Measurements from ENCODE around the gene TBC1D4. TPM values are rescaled to one million over a fixed set of nuclear protein-coding genes. Genes with fewer than 3 reads are reported as not detected.

Gene TBC1D4
- total RNA-seq, 2 experiments from 2014 or later, result 37.4 to 42.0 TPM

GRCh38 chr13:75425216-75426009 lies 56.6 kb downstream of the TBC1D4 start:
- Mint-ChIP-seq H3K27ac (no peak overlapping the region), H3K4me1 (ENCODE audit: low read depth) (no peaks in the 10 kb centered on the region), H3K27me3 (peaks cover 43% of the 10 kb centered on the region), H3K4me3 (no peak overlapping the region), H3K9me3 (no peaks in the 10 kb centered on the region), H3K36me3 (ENCODE audit: low read depth) (no peaks in the 10 kb centered on the region)
- Histone ChIP-seq H3K4me1 (ENCODE audit: insufficient read depth, low read length) (no peaks in the 10 kb centered on the region), H3K4me3 (ENCODE audit: low read length) (no peak overlapping the region), H3K27ac (ENCODE audit: low read depth in 1 of 2, low read length in 2 of 2) (no peak overlapping the region), H3K27me3 (ENCODE audit: control insufficient read depth in 1 of 2, insufficient read depth in 2 of 2, low read length in 2 of 2) (no peaks in the 10 kb centered on the region), H3K36me3 (ENCODE audit: insufficient read depth, low read length) (no peaks in the 10 kb centered on the region), H3K9me3 (ENCODE audit: control insufficient read depth in 1 of 2, insufficient read depth in 1 of 2, low read length in 2 of 2) (no peaks in the 10 kb centered on the region)
- ATAC-seq (ENCODE audit: poor library complexity), result no peak
- ChIA-PET CTCF (no interaction called here), POLR2A (no interaction called here)
- DNase-seq, result no peak
- TF ChIP-seq, protein P1, sequence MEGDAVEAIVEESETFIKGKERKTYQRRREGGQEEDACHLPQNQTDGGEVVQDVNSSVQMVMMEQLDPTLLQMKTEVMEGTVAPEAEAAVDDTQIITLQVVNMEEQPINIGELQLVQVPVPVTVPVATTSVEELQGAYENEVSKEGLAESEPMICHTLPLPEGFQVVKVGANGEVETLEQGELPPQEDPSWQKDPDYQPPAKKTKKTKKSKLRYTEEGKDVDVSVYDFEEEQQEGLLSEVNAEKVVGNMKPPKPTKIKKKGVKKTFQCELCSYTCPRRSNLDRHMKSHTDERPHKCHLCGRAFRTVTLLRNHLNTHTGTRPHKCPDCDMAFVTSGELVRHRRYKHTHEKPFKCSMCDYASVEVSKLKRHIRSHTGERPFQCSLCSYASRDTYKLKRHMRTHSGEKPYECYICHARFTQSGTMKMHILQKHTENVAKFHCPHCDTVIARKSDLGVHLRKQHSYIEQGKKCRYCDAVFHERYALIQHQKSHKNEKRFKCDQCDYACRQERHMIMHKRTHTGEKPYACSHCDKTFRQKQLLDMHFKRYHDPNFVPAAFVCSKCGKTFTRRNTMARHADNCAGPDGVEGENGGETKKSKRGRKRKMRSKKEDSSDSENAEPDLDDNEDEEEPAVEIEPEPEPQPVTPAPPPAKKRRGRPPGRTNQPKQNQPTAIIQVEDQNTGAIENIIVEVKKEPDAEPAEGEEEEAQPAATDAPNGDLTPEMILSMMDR (IDR thresholded peaks at IDR 0.05), result no peak
- intact Hi-C loops (cut with DNase I, micrococcal nuclease), result no loop called here

- no peaks in the 10 kb centered on the region for H3K9me3 ChIP-seq (ENCODE audit: control insufficient read depth in 1 of 2, insufficient read depth in 1 of 2, low read length in 2 of 2)
- CTCF ChIA-PET, result no interaction called here
These were observed 58.0 kb downstream of the TBC1D4 start for GRCh38 chr13:75423946-75424345.

GRCh38 chr13:75422028-75422427 lies 59.9 kb downstream of the TBC1D4 start:
- Histone ChIP-seq H3K4me1 (ENCODE audit: insufficient read depth, low read length) (no peaks in the 10 kb centered on the region), H3K4me3 (ENCODE audit: low read length) (no peak overlapping the region), H3K9me3 (ENCODE audit: control insufficient read depth in 1 of 2, insufficient read depth in 1 of 2, low read length in 2 of 2) (no peaks in the 10 kb centered on the region), H3K36me3 (ENCODE audit: insufficient read depth, low read length) (no peaks in the 10 kb centered on the region), H3K27ac (ENCODE audit: low read depth in 1 of 2, low read length in 2 of 2) (no peak overlapping the region), H3K27me3 (ENCODE audit: control insufficient read depth in 1 of 2, insufficient read depth in 2 of 2, low read length in 2 of 2) (no peaks in the 10 kb centered on the region)
- Mint-ChIP-seq H3K4me3 (no peak overlapping the region), H3K4me1 (ENCODE audit: low read depth) (no peaks in the 10 kb centered on the region), H3K27ac (no peak overlapping the region), H3K27me3 (peaks cover 20% of the 10 kb centered on the region), H3K9me3 (no peaks in the 10 kb centered on the region), H3K36me3 (ENCODE audit: low read depth) (no peaks in the 10 kb centered on the region)
- DNase-seq (no peak), ATAC-seq (ENCODE audit: poor library complexity) (no peak)
- ChIA-PET POLR2A (interaction anchor here (0.7 kb wide), 1 partner anchor 11 kb away, joined by 3 read pairs; no protein-coding TSS in a partner anchor), CTCF (no interaction called here)
- intact Hi-C loops (cut with DNase I, micrococcal nuclease), result no loop called here
- TF ChIP-seq, protein P1 (IDR thresholded peaks at IDR 0.05), result no peak

More at GRCh38 chr13:75423946-75424345, 58.0 kb downstream of the TBC1D4 start:
- H3K4me1 ChIP-seq (ENCODE audit: insufficient read depth, low read length), result no peaks in the 10 kb centered on the region
- H3K27ac ChIP-seq (ENCODE audit: low read depth in 1 of 2, low read length in 2 of 2), result no peak overlapping the region
- intact Hi-C loops (cut with DNase I, micrococcal nuclease), result no loop called here
- no peaks in the 10 kb centered on the region for H3K27me3 ChIP-seq (ENCODE audit: control insufficient read depth in 1 of 2, insufficient read depth in 2 of 2, low read length in 2 of 2)
- Mint-ChIP-seq H3K27me3 (peaks cover 33% of the 10 kb centered on the region), H3K36me3 (ENCODE audit: low read depth) (no peaks in the 10 kb centered on the region), H3K27ac (no peak overlapping the region), H3K4me3 (no peak overlapping the region), H3K9me3 (no peaks in the 10 kb centered on the region), H3K4me1 (ENCODE audit: low read depth) (no peaks in the 10 kb centered on the region)
- DNase-seq (no peak), ATAC-seq (ENCODE audit: poor library complexity) (no peak)
- TF ChIP-seq, protein P1 (IDR thresholded peaks at IDR 0.05), result no peak
- H3K4me3 ChIP-seq (ENCODE audit: low read length), result no peak overlapping the region
- POLR2A ChIA-PET, result no interaction called here
- no peaks in the 10 kb centered on the region for H3K36me3 ChIP-seq (ENCODE audit: insufficient read depth, low read length)

Data from CD4-positive, alpha-beta T cell (primary cell).